K562 (cell line): Measurements from ENCODE around the gene ZNF598. TPM values are rescaled to one million over a fixed set of nuclear protein-coding genes. Genes with fewer than 3 reads are reported as not detected.

Experiments used
- ARID1B ChIP-seq: fragments of 450-650 bp; IDR thresholded peaks from 2 replicates; pipeline ENCODE4 v1.6.1; 2016; ENCODE audit warnings: antibody characterized with exemption, mild to moderate bottlenecking, inconsistent platforms
- BHLHE40 ChIP-seq: IDR thresholded peaks from 2 replicates; pipeline ENCODE4 v1.6.1; 2011; ENCODE audit warnings: low read length, improper control_type of control experiment
- DIDO1 ChIP-seq: fragments of 450-650 bp; IDR thresholded peaks from 2 replicates; pipeline ENCODE4 v1.6.1; 2016; ENCODE audit warnings: low read depth, missing biosample characterization, missing genetic modification characterization
- ETS1 ChIP-seq: conservative IDR thresholded peaks from 2 replicates; pipeline ENCODE4 v1.6.1; 2011; ENCODE audit warnings: low read depth, mild to moderate bottlenecking, low read length; ENCODE audit not compliant: control insufficient read depth
- GABPB1 ChIP-seq: sonication (generic); formaldehyde crosslinking; IDR thresholded peaks from 2 replicates; pipeline ENCODE4 v1.8.0; 2022; ENCODE audit warnings: mild to moderate bottlenecking, missing genetic modification reagents
- ILF3 ChIP-seq: fragments of 450-650 bp; IDR thresholded peaks from 2 replicates; pipeline ENCODE4 v1.6.1; 2018; ENCODE audit warnings: antibody characterized with exemption, mild to moderate bottlenecking, moderate library complexity, borderline replicate concordance
- IRF2 ChIP-seq: sonication (generic); formaldehyde crosslinking; IDR thresholded peaks from 2 replicates; pipeline ENCODE4 v1.8.1; 2022; ENCODE audit warnings: mild to moderate bottlenecking, missing genetic modification reagents
- KLF6 ChIP-seq: fragments of 250-450 bp; sonication (Bioruptor Pico); IDR thresholded peaks from 2 replicates; pipeline ENCODE4 v1.4.0; 2020; ENCODE audit warnings: mild to moderate bottlenecking, moderate library complexity, borderline replicate concordance
- L3MBTL2 ChIP-seq: fragments of 450-650 bp; IDR thresholded peaks from 2 replicates; pipeline ENCODE4 v1.6.1; 2016; ENCODE audit warnings: mild to moderate bottlenecking, moderate library complexity
- MAFG ChIP-seq: fragments of 450-650 bp; conservative IDR thresholded peaks from 2 replicates; pipeline ENCODE4 v1.6.1; 2016; ENCODE audit warnings: missing genetic modification characterization, missing compliant biosample characterization
- NFIC ChIP-seq: fragments of 450-650 bp; IDR thresholded peaks from 2 replicates; pipeline ENCODE4 v1.6.1; 2017; ENCODE audit warnings: mild to moderate bottlenecking, inconsistent platforms
- PHF21A ChIP-seq: fragments of 450-650 bp; IDR thresholded peaks from 2 replicates; pipeline ENCODE4 v1.6.1; 2017; ENCODE audit warnings: low read depth, borderline replicate concordance
- POLR2H ChIP-seq: IDR thresholded peaks from 2 replicates; pipeline ENCODE4 v1.6.1; 2016; ENCODE audit warnings: missing genetic modification characterization, low read depth, mild to moderate bottlenecking, control low read depth, missing compliant biosample characterization, moderate library complexity
- PRDM10 ChIP-seq: fragments of 450-650 bp; IDR thresholded peaks from 2 replicates; pipeline ENCODE4 v1.6.1; 2018; ENCODE audit not compliant: partially characterized antibody
- RBM15 ChIP-seq: fragments of 200-400 bp; formaldehyde crosslinking; IDR thresholded peaks from 2 replicates; pipeline ENCODE4 v1.6.1; 2018; ENCODE audit warnings: mild to moderate bottlenecking, low read length, moderate library complexity; ENCODE audit not compliant: insufficient read depth
- RBM22 ChIP-seq: fragments of 200-400 bp; formaldehyde crosslinking; IDR thresholded peaks from 2 replicates; pipeline ENCODE4 v1.6.1; 2018; ENCODE audit warnings: low read length, low read depth; ENCODE audit not compliant: poor library complexity, severe bottlenecking
- SMARCA4 ChIP-seq: fragments of 450-650 bp; IDR thresholded peaks from 2 replicates; pipeline ENCODE4 v1.6.1; 2016
- SUPT5H ChIP-seq: fragments of 450-650 bp; IDR thresholded peaks from 2 replicates; pipeline ENCODE4 v1.6.1; 2016
- TBP ChIP-seq: optimal IDR thresholded peaks from 2 replicates; pipeline ENCODE3; 2011; ENCODE audit warnings: low read depth, low read length, improper control_type of control experiment
- U2AF1 ChIP-seq: fragments of 200-400 bp; formaldehyde crosslinking; optimal IDR thresholded peaks from 2 replicates; pipeline ENCODE3; 2017; ENCODE audit warnings: mild to moderate bottlenecking, low read depth, low read length, moderate library complexity
- ZEB2 ChIP-seq: fragments of 450-650 bp; IDR thresholded peaks from 2 replicates; pipeline ENCODE4 v1.6.1; 2016
- ZNF143 ChIP-seq: sonication (generic); formaldehyde crosslinking; IDR thresholded peaks from 2 replicates; pipeline ENCODE4 v1.9.0; 2022; ENCODE audit warnings: mild to moderate bottlenecking, missing genetic modification reagents
- ZNF316 ChIP-seq: fragments of 450-650 bp; IDR thresholded peaks from 2 replicates; pipeline ENCODE4 v1.6.1; 2016
- ZNF449 ChIP-seq: fragments of 250-450 bp; sonication (Bioruptor Pico); IDR thresholded peaks from 2 replicates; pipeline ENCODE4 v1.8.0; 2022; ENCODE audit warnings: moderate library complexity, mild to moderate bottlenecking, inconsistent platforms
- polyA plus RNA-seq, 8 experiments: library from polyadenylated mRNA; depleted of rRNA in 4 of 8; stranded (reverse) in 5 of 8; unstranded in 3 of 8; fragments of >200 nt; fragmentation: Nextera tagmentation in 2 of 8; fragmentation: Illumina TruSeq in 1 of 8; extraction: Ambion mirVana in 2 of 8; extraction: Trizol in 1 of 8; gene quantifications; 2 replicates each; pipeline versions ENCODE4 v1.2.1 to v1.2.3, GENCODE V29; 2011 to 2014; ENCODE audit warnings: inconsistent platforms in 1 of 8, missing spikeins in 1 of 8
- total RNA-seq, 7 experiments: library from RNA; depleted of rRNA in 6 of 7; stranded (reverse); fragments of >200 nt in 6 of 7; fragmentation: Illumina TruSeq in 2 of 7; extraction: Trizol in 2 of 7; gene quantifications; 2 replicates each; pipeline versions ENCODE4 v1.2.1 to v1.2.3, GENCODE V29; 2011 to 2021; ENCODE audit warnings: low replicate concordance in 1 of 7

ZNF598 gene
- total and polyA plus RNA-seq, 9 of the 15 experiments (the other 6 are each of a cell fraction or from before 2014, with no cell fraction given): 0.11 to 115 (median 29.6) TPM

GRCh38 chr16:1971796-1972489, 37.7 kb downstream of the ZNF598 start, which contains the start of gene TBL3 (continued):
- TF ChIP-seq KLF6 (CRISPR knock-in tag) (peak; percentile 72; the same call in 1 of the 2 replicates), L3MBTL2 (peak; percentile 83), U2AF1 (peak; percentile 76), SUPT5H (peak; percentile 85), POLR2H (tag) (no peak; the same call in 1 of the 2 replicates), BHLHE40 (peak; percentile 71), PHF21A (no peak), MAFG (tag) (no peak), ZNF449 (CRISPR knock-in tag) (no peak), TBP (no peak), PRDM10 (no peak), IRF2 (no peak), RBM15 (no peak), NFIC (peak; percentile 66), ZNF143 (peak; percentile 62; the same call in 1 of the 2 replicates), ETS1 (peak; percentile 98), SMARCA4 (no peak), DIDO1 (tag) (peak; percentile 98), RBM22 (no peak), ZEB2 (no peak), ARID1B (no peak), ILF3 (no peak; the same call in 1 of the 2 replicates), GABPB1 (CRISPR knock-in tag) (peak; percentile 98), ZNF316 (no peak)
